H1 (cell line): Measurements from ENCODE around the gene GAS6. TPM values are rescaled to one million over a fixed set of nuclear protein-coding genes. Genes with fewer than 3 reads are reported as not detected.
A peak's percentile ranks its signal among the peaks of the same experiment; 100 is the strongest.

Experiments
- CTCF ChIA-PET: fragments of 300-600 bp; sonication (Branson Sonifier 250); formaldehyde crosslinking; loops from one replicate; lab custom pipeline; 2021; ENCODE audit not compliant: partially characterized antibody; lab: Charles Lee
- POLR2A ChIA-PET: fragments of 300-600 bp; sonication (Branson Sonifier 250); formaldehyde crosslinking; loops from one replicate; lab custom pipeline; 2021; ENCODE audit warnings: inconsistent platforms; ENCODE audit not compliant: partially characterized antibody; lab: Charles Lee
- DNase-seq, 2 experiments: peaks; one replicate each; pipeline versions ENCODE4 v3.0.0 to v3.0.0-alpha.2; 2010 to 2022; ENCODE audit warnings: low spot score in 2 of 2, low read depth in 1 of 2, mixed read lengths in 1 of 2
- FAIRE-seq: peaks from 2 replicates; lab custom pipeline; 2011; peaks lifted over from hg19 to GRCh38; lab: Jason Lieb, UNC
- H2AFZ ChIP-seq: 2 replicates; pipeline ENCODE4 v1.8.1; 2012; ENCODE audit warnings: low read length, inconsistent platforms
- H2AK5ac ChIP-seq: 2 replicates; pipeline ENCODE4 v1.6.1; 2013; ENCODE audit warnings: low read depth, low read length
- H2BK120ac ChIP-seq: replicated peaks from 2 replicates; pipeline ENCODE3; 2013; ENCODE audit warnings: low read depth, low read length, inconsistent platforms
- H2BK12ac ChIP-seq: 2 replicates; pipeline ENCODE4 v1.6.1; 2013; ENCODE audit warnings: low read depth, low read length
- H2BK15ac ChIP-seq: 2 replicates; pipeline ENCODE4 v1.6.1; 2013; ENCODE audit warnings: low read length
- H2BK20ac ChIP-seq: 2 replicates; pipeline ENCODE4 v1.6.1; 2013; ENCODE audit warnings: low read length
- H2BK5ac ChIP-seq: 2 replicates; pipeline ENCODE4 v1.6.1; 2013; ENCODE audit warnings: low read depth, low read length
- H3K14ac ChIP-seq: 2 replicates; pipeline ENCODE4 v1.6.1; 2013; ENCODE audit warnings: inconsistent platforms; ENCODE audit not compliant: insufficient read length
- H3K18ac ChIP-seq: 2 replicates; pipeline ENCODE4 v1.6.1; 2013; ENCODE audit warnings: low read length; ENCODE audit errors: extremely low read depth
- H3K23ac ChIP-seq: 2 replicates; pipeline ENCODE4 v1.6.1; 2013; ENCODE audit warnings: inconsistent platforms; ENCODE audit not compliant: insufficient read length
- H3K23me2 ChIP-seq: 2 replicates; pipeline ENCODE4 v1.6.1; 2013; ENCODE audit warnings: low read depth, low read length
- H3K27ac ChIP-seq: 2 replicates; pipeline ENCODE4 v1.6.1; 2011; ENCODE audit warnings: low read depth, low read length, inconsistent platforms
- H3K27me3 ChIP-seq, 4 experiments: replicated peaks in 1 of 4; 1 replicate in 1 of 4; 2 replicates in 3 of 4; pipeline versions ENCODE4 v1.6.1 to v1.8.1; 2011 to 2013; ENCODE audit warnings: low read length in 3 of 4, mild to moderate bottlenecking in 3 of 4, inconsistent platforms in 2 of 4, mixed read lengths in 2 of 4, moderate library complexity in 1 of 4; ENCODE audit not compliant: control insufficient read depth in 3 of 4, insufficient read depth in 3 of 4; ENCODE audit errors: extremely low read depth in 1 of 4
- H3K36me3 ChIP-seq, 4 experiments: 2 replicates each; pipeline versions ENCODE4 v1.6.1 to v1.8.1; 2011 to 2013; ENCODE audit warnings: mild to moderate bottlenecking in 4 of 4, low read length in 3 of 4, moderate library complexity in 2 of 4, control low read depth in 1 of 4, inconsistent platforms in 1 of 4; ENCODE audit not compliant: insufficient read depth in 4 of 4, control insufficient read depth in 2 of 4
- H3K4ac ChIP-seq: replicated peaks from 2 replicates; pipeline ENCODE3; 2013; ENCODE audit warnings: low read length, low read depth, mixed read lengths, inconsistent platforms; ENCODE audit not compliant: insufficient read length
- H3K4me1 ChIP-seq, 4 experiments: replicated peaks in 1 of 4; 1 replicate in 1 of 4; 2 replicates in 3 of 4; pipeline versions ENCODE4 v1.6.1 to v1.8.1; 2011 to 2013; ENCODE audit warnings: low read length in 3 of 4, inconsistent platforms in 2 of 4, mixed read lengths in 1 of 4; ENCODE audit not compliant: insufficient read depth in 4 of 4, control insufficient read depth in 3 of 4
- H3K4me2 ChIP-seq, 2 experiments: 2 replicates each; pipeline versions ENCODE4 v1.6.1 to v1.8.1; 2011 to 2013; ENCODE audit warnings: low read depth in 2 of 2, low read length in 2 of 2, control low read depth in 1 of 2, inconsistent platforms in 1 of 2, mild to moderate bottlenecking in 1 of 2; ENCODE audit not compliant: insufficient read depth in 1 of 2
- H3K4me3 ChIP-seq, 4 experiments: fragments of 200-600, 300-600 bp in 1 of 4; sonication (generic), shearing (Covaris generic), sonication (Bioruptor Twin) in 1 of 4; 2 replicates each; pipeline versions ENCODE4 v1.5.1 to v1.8.1; 2011 to 2016; ENCODE audit warnings: low read length in 4 of 4, low read depth in 3 of 4, control low read depth in 2 of 4, inconsistent platforms in 2 of 4, mild to moderate bottlenecking in 2 of 4, mixed read lengths in 1 of 4, moderate library complexity in 1 of 4; ENCODE audit not compliant: insufficient read depth in 2 of 4; ENCODE audit errors: extremely low read depth in 1 of 4
- H3K56ac ChIP-seq: replicated peaks from 2 replicates; pipeline ENCODE3; 2013; ENCODE audit warnings: low read depth, mild to moderate bottlenecking, mixed read lengths, low read length, inconsistent platforms; ENCODE audit not compliant: insufficient read length
- H3K79me1 ChIP-seq: 2 replicates; pipeline ENCODE4 v1.6.1; 2013; ENCODE audit warnings: low read depth, low read length, control low read depth
- H3K79me2 ChIP-seq, 2 experiments: 2 replicates each; pipeline versions ENCODE4 v1.6.1 to v1.8.1; 2012 to 2013; ENCODE audit warnings: low read length in 2 of 2, mild to moderate bottlenecking in 2 of 2, inconsistent platforms in 1 of 2; ENCODE audit not compliant: insufficient read depth in 2 of 2, control insufficient read depth in 1 of 2
- H3K9ac ChIP-seq, 4 experiments: replicated peaks in 1 of 4; 1 replicate in 1 of 4; 2 replicates in 3 of 4; pipeline versions ENCODE4 v1.6.1 to v1.8.1; 2011 to 2013; ENCODE audit warnings: low read depth in 3 of 4, low read length in 3 of 4, control low read depth in 2 of 4, mild to moderate bottlenecking in 2 of 4, moderate library complexity in 2 of 4, inconsistent platforms in 1 of 4; ENCODE audit errors: extremely low read depth in 1 of 4
- H3K9me3 ChIP-seq, 2 experiments: 2 replicates each; pipeline versions ENCODE4 v1.6.1 to v1.8.1; 2012 to 2013; ENCODE audit warnings: mild to moderate bottlenecking in 2 of 2, moderate library complexity in 2 of 2, control low read depth in 1 of 2, inconsistent platforms in 1 of 2, low read depth in 1 of 2, low read length in 1 of 2, mixed read lengths in 1 of 2; ENCODE audit not compliant: insufficient read depth in 2 of 2
- H4K20me1 ChIP-seq, 2 experiments: replicated peaks in 1 of 2; 2 replicates each; pipeline versions ENCODE3 to v1.8.1; 2011 to 2013; ENCODE audit warnings: inconsistent platforms in 2 of 2, low read length in 2 of 2, mild to moderate bottlenecking in 1 of 2; ENCODE audit not compliant: insufficient read depth in 2 of 2, control insufficient read depth in 1 of 2
- H4K5ac ChIP-seq: 2 replicates; pipeline ENCODE4 v1.6.1; 2013; ENCODE audit warnings: low read length, low read depth, mixed read lengths, inconsistent platforms; ENCODE audit not compliant: insufficient read length
- H4K8ac ChIP-seq: 2 replicates; pipeline ENCODE4 v1.8.0; 2013; ENCODE audit warnings: mild to moderate bottlenecking, moderate library complexity, low read length, inconsistent platforms; ENCODE audit not compliant: insufficient read depth; ENCODE audit errors: extremely low read depth
- H4K91ac ChIP-seq: replicated peaks from 2 replicates; pipeline ENCODE3; 2013; ENCODE audit warnings: low read length, mixed read lengths, inconsistent platforms; ENCODE audit not compliant: insufficient read length
- BACH1 ChIP-seq: IDR thresholded peaks from 2 replicates; pipeline ENCODE4 v1.6.1; 2012; ENCODE audit warnings: low read length, improper control_type of control experiment
- CBX5 ChIP-seq: fragments of 300-800, 300-1000 bp; sonication (generic); IDR thresholded peaks from 2 replicates; pipeline ENCODE4 v1.7.1; 2016; ENCODE audit warnings: antibody characterized with exemption, low read length, low read depth
- CHD1 ChIP-seq: IDR thresholded peaks from 2 replicates; pipeline ENCODE4 v1.6.1; 2012; ENCODE audit warnings: low read depth, low read length, improper control_type of control experiment
- EZH2 ChIP-seq: fragments of 200-600 bp; sonication (generic); IDR thresholded peaks from 2 replicates; pipeline ENCODE4 v1.7.1; 2012; ENCODE audit warnings: low read depth, mild to moderate bottlenecking, moderate library complexity, low read length, inconsistent platforms; ENCODE audit not compliant: severe bottlenecking
- FOSL1 ChIP-seq: IDR thresholded peaks from 2 replicates; pipeline ENCODE4 v1.6.1; 2011; ENCODE audit warnings: mild to moderate bottlenecking, low read depth, low read length, moderate library complexity; ENCODE audit not compliant: insufficient read depth
- NANOG ChIP-seq: IDR thresholded peaks from 2 replicates; pipeline ENCODE4 v1.6.1; 2011; ENCODE audit warnings: low read length, low read depth, mild to moderate bottlenecking, inconsistent platforms; ENCODE audit not compliant: insufficient read depth, poor library complexity, severe bottlenecking
- PHF8 ChIP-seq: fragments of 200-600 bp; sonication (generic); conservative IDR thresholded peaks from 2 replicates; pipeline ENCODE4 v1.7.1; 2012; ENCODE audit warnings: low read depth, mild to moderate bottlenecking, inconsistent platforms, low read length, moderate library complexity
- RAD21 ChIP-seq, 2 experiments: IDR thresholded peaks in 1 of 2; conservative IDR thresholded peaks in 1 of 2; 2 replicates each; pipeline ENCODE4 v1.6.1; 2011; ENCODE audit warnings: low read depth in 2 of 2, low read length in 2 of 2, improper control_type of control experiment in 1 of 2, inconsistent platforms in 1 of 2, mild to moderate bottlenecking in 1 of 2, moderate library complexity in 1 of 2
- SIN3A ChIP-seq, 2 experiments: IDR thresholded peaks in 1 of 2; conservative IDR thresholded peaks in 1 of 2; 2 replicates each; pipeline ENCODE4 v1.6.1; 2011 to 2012; ENCODE audit warnings: low read length in 2 of 2, improper control_type of control experiment in 1 of 2, low read depth in 1 of 2, mild to moderate bottlenecking in 1 of 2
- SIX5 ChIP-seq: IDR thresholded peaks from 2 replicates; pipeline ENCODE4 v1.6.1; 2011; ENCODE audit warnings: mild to moderate bottlenecking, low read depth, low read length
- TEAD4 ChIP-seq: IDR thresholded peaks from 2 replicates; pipeline ENCODE4 v1.6.1; 2012; ENCODE audit warnings: low read depth, low read length, inconsistent platforms, mixed read lengths
- WGBS, 2 experiments: shearing (Covaris generic) in 1 of 2; methylation state at CpG; one replicate each; pipeline versions ENCODE4 v1.1.6 to v1.1.7; 2013 to 2015; ENCODE audit warnings: low lambda C conversion rate in 2 of 2, mixed read lengths in 2 of 2, inconsistent platforms in 1 of 2, low coverage in 1 of 2, missing lambda C conversion rate in 1 of 2; ENCODE audit not compliant: insufficient replicate concordance in 2 of 2, insufficient coverage in 1 of 2, insufficient read length in 1 of 2; ENCODE audit errors: extremely low coverage in 1 of 2, missing lambda C conversion rate in 1 of 2; 5-methylcytosine and 5-hydroxymethylcytosine counted together
- polyA plus RNA-seq, 7 experiments: library from polyadenylated mRNA; depleted of rRNA in 3 of 7; stranded (reverse) in 5 of 7; unstranded in 2 of 7; fragments of >200 nt in 5 of 7; fragments of 200-250 nt in 2 of 7; gene quantifications; 1 replicate in 5 of 7; 2 replicates in 1 of 7; 4 replicates in 1 of 7; pipeline versions ENCODE4 v1.2.1 to v1.2.3, GENCODE V29; 2011 to 2013; ENCODE audit warnings: missing spikeins in 2 of 7, mixed read lengths in 2 of 7
- total RNA-seq: library from RNA; stranded (reverse); fragmentation: NEBNext Ultra II Directional; extraction: Animal tissue kit (Norgen Biotek cat#: 25700); gene quantifications from 2 replicates; pipeline ENCODE4 v1.2.1, GENCODE V29; 2021
- TF ChIP-seq, protein P1 (sequence below): IDR thresholded peaks from 2 replicates; pipeline ENCODE4 v1.6.1; 2012; ENCODE audit warnings: inconsistent platforms

Gene GAS6
- total and polyA plus RNA-seq, 2 of the 8 experiments (the other 6 are each of a cell fraction or from before 2014, with no cell fraction given), result 18.6 to 31.0 TPM

DNA sequence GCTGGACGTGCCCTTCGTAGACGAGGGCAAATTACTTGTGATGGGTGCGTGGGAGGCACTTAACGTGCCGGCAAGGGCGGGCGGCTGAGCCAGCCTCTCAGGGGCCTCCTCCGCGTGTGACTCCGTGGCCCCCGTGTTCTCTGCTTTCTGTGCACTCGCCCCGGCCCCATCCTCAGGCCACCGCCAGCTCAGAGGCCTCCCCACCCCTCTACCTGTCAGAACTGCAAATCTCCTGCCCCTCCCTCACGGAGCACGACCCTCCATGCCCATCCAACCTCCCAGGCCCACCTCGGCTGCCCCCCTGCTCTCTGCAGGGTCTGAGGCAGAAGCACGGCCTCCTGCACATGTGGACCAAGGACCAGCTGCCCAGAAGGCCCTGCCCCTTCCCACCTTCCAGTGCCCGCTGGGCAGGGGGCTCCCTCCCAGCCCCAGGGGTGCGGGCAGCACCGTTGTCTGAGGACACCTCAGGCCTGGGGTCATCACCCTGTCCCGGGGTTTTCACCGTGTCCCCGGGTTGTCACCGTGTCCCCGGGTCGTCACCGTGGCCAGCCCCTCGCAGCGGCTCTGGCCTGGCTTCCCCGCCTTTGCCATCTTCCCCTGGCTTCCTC, 60.4 kb downstream of the GAS6 start:
- H2BK120ac ChIP-seq, result no peak overlapping the region
- no peak for TF ChIP-seq EZH2
- no peak for TF ChIP-seq PHF8
- TF ChIP-seq SIX5, result no peak
- TF ChIP-seq TEAD4, result no peak
- TF ChIP-seq, protein P1, sequence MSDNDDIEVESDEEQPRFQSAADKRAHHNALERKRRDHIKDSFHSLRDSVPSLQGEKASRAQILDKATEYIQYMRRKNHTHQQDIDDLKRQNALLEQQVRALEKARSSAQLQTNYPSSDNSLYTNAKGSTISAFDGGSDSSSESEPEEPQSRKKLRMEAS, result no peak
- no peak for TF ChIP-seq BACH1
- no peak for TF ChIP-seq CHD1
- TF ChIP-seq CBX5, result no peak
- TF ChIP-seq NANOG, result no peak
- TF ChIP-seq SIN3A (conservative IDR thresholded peaks at IDR 0.05 in 1 of 2, IDR thresholded peaks at IDR 0.05 in 1 of 2; ENCODE audit: low read depth in 1 of 2, low read length in 2 of 2), result no peak
- TF ChIP-seq RAD21 (IDR thresholded peaks at IDR 0.05 in 1 of 2, conservative IDR thresholded peaks at IDR 0.05 in 1 of 2; ENCODE audit: low read depth in 2 of 2, low read length in 2 of 2), result no peak
- TF ChIP-seq FOSL1, result no peak

More for the DNA sequence above, 60.4 kb downstream of the GAS6 start:
- Histone ChIP-seq H2BK15ac (no peak overlapping the region), H4K20me1 (no peaks in the 10 kb centered on the region), H3K56ac (no peak overlapping the region), H3K27ac (no peak overlapping the region), H3K4me3 (no peak overlapping the region), H2BK5ac (no peak overlapping the region), H3K14ac (no peak overlapping the region), H2BK20ac (no peak overlapping the region), H4K91ac (no peak overlapping the region), H3K79me2 (no peaks in the 10 kb centered on the region), H3K4me2 (no peak overlapping the region), H2AK5ac (no peak overlapping the region), H2AFZ (no peak overlapping the region), H3K23me2 (peaks cover 3% of the 10 kb centered on the region; the same call in 1 of the 2 replicates), H3K4me1 (peaks cover 0 to 8% (median 6%) of the 10 kb centered on the region in 4 experiments; a peak in 4 of 7 replicates), H3K27me3 (no peaks in the 10 kb centered on the region), H3K9ac (no peak overlapping the region), H3K9me3 (peaks cover 5 to 6% of the 10 kb centered on the region in 2 experiments; a peak in 2 of 4 replicates), H4K8ac (peak overlapping the region; percentile 86; the same call in 1 of the 2 replicates), H3K4ac (no peak overlapping the region), H2BK12ac (no peak overlapping the region), H3K18ac (no peak overlapping the region), H3K36me3 (no peaks in the 10 kb centered on the region), H3K79me1 (no peaks in the 10 kb centered on the region), H4K5ac (no peak overlapping the region), H3K23ac (no peak overlapping the region)
- ChIA-PET POLR2A (interaction anchor here (0.9 to 1.5 kb wide), 2 partner anchors 10 to 11 kb away, joined by 3 to 5 read pairs; no protein-coding TSS in a partner anchor), CTCF (interaction anchor here (0.9 to 3.8 kb wide), 23 partner anchors 8 to 432 kb away, joined by 3 to 32 read pairs (median 4); no protein-coding TSS in a partner anchor)
- 86% methylated on average over 29 of the region's 32 CpGs; no CpG with 5 or more reads in 1 of the 2 experiments for WGBS, 2 experiments
- FAIRE-seq (no peak), DNase-seq (no peak)
